Ishikawa (cell line): ENCODE data around the gene SHISA9.

Experiments used
- CEBPB ChIP-seq: IDR thresholded peaks from 2 replicates; pipeline ENCODE4 v1.6.1; 2012
- EP300 ChIP-seq: IDR thresholded peaks from 2 replicates; pipeline ENCODE4 v1.6.1; 2012; ENCODE audit warnings: borderline replicate concordance
- FOXM1 ChIP-seq: IDR thresholded peaks from 2 replicates; pipeline ENCODE4 v1.6.1; 2012; ENCODE audit warnings: low read depth, borderline replicate concordance
- MAX ChIP-seq: IDR thresholded peaks from 2 replicates; pipeline ENCODE4 v1.6.1; 2012
- NFIC ChIP-seq: IDR thresholded peaks from 2 replicates; pipeline ENCODE4 v1.6.1; 2012
- RAD21 ChIP-seq: IDR thresholded peaks from 2 replicates; pipeline ENCODE4 v1.6.1; 2012; ENCODE audit warnings: low read depth
- TAF1 ChIP-seq: IDR thresholded peaks from 2 replicates; pipeline ENCODE4 v1.6.1; 2012; ENCODE audit warnings: low read depth, mild to moderate bottlenecking
- TCF12 ChIP-seq: IDR thresholded peaks from 2 replicates; pipeline ENCODE4 v1.6.1; 2012; ENCODE audit warnings: low read depth
- USF1 ChIP-seq: IDR thresholded peaks from 2 replicates; pipeline ENCODE4 v1.6.1; 2012
- YY1 ChIP-seq: IDR thresholded peaks from 2 replicates; pipeline ENCODE4 v1.6.1; 2012; ENCODE audit warnings: low read depth
- ZBTB7A ChIP-seq: IDR thresholded peaks from 2 replicates; pipeline ENCODE4 v1.6.1; 2012; ENCODE audit warnings: low read depth
- TF ChIP-seq, protein P1 (sequence below): IDR thresholded peaks from 2 replicates; pipeline ENCODE4 v1.6.1; 2012; ENCODE audit warnings: low read depth, mild to moderate bottlenecking

- TF ChIP-seq MAX (no peak), EP300 (no peak), TAF1 (no peak), CEBPB (no peak), RAD21 (no peak), ZBTB7A (no peak), TCF12 (no peak), USF1 (no peak), YY1 (no peak), NFIC (no peak), FOXM1 (no peak)
- TF ChIP-seq, protein P1, sequence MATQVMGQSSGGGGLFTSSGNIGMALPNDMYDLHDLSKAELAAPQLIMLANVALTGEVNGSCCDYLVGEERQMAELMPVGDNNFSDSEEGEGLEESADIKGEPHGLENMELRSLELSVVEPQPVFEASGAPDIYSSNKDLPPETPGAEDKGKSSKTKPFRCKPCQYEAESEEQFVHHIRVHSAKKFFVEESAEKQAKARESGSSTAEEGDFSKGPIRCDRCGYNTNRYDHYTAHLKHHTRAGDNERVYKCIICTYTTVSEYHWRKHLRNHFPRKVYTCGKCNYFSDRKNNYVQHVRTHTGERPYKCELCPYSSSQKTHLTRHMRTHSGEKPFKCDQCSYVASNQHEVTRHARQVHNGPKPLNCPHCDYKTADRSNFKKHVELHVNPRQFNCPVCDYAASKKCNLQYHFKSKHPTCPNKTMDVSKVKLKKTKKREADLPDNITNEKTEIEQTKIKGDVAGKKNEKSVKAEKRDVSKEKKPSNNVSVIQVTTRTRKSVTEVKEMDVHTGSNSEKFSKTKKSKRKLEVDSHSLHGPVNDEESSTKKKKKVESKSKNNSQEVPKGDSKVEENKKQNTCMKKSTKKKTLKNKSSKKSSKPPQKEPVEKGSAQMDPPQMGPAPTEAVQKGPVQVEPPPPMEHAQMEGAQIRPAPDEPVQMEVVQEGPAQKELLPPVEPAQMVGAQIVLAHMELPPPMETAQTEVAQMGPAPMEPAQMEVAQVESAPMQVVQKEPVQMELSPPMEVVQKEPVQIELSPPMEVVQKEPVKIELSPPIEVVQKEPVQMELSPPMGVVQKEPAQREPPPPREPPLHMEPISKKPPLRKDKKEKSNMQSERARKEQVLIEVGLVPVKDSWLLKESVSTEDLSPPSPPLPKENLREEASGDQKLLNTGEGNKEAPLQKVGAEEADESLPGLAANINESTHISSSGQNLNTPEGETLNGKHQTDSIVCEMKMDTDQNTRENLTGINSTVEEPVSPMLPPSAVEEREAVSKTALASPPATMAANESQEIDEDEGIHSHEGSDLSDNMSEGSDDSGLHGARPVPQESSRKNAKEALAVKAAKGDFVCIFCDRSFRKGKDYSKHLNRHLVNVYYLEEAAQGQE = no peak
Observed at GRCh38 chr16:13077816-13078215, 176.4 kb downstream of the SHISA9 start.
